GM21423 (cell line): Measurements from ENCODE around the gene ZNF827.

Experiments used
- ATAC-seq: cut with Tn5 transposase; IDR thresholded peaks from one replicate; pipeline ENCODE4 v1.9.1; 2021; ENCODE audit warnings: mild to moderate bottlenecking, moderate library complexity; ENCODE audit not compliant: unreplicated experiment

ZNF827 gene

GRCh38 chr4:145934434-145935047 is 4.1 kb downstream of the ZNF827 start:
- no peak for ATAC-seq

- ATAC-seq = no peak
Observed at GRCh38 chr4:145933134-145933533, 5.5 kb downstream of the ZNF827 start.

- ATAC-seq = no peak
Observed at GRCh38 chr4:145931403-145931802, 7.2 kb downstream of the ZNF827 start.

- ATAC-seq = no peak
Observed at GRCh38 chr4:145930592-145930991, 8.0 kb downstream of the ZNF827 start.

- ATAC-seq = no peak
Observed at GRCh38 chr4:145929415-145930178, 9.0 kb downstream of the ZNF827 start.

GRCh38 chr4:145928748-145929147 is 9.9 kb downstream of the ZNF827 start:
- ATAC-seq = no peak

- no peak for ATAC-seq
Observed at GRCh38 chr4:145927030-145927429, 11.6 kb downstream of the ZNF827 start.

GRCh38 chr4:145921231-145921630 is 17.4 kb downstream of the ZNF827 start:
- no peak for ATAC-seq

GRCh38 chr4:145920205-145920604 is 18.4 kb downstream of the ZNF827 start:
- no peak for ATAC-seq

GRCh38 chr4:145912376-145912775 is 26.2 kb downstream of the ZNF827 start:
- no peak for ATAC-seq

- peak; percentile 24 for ATAC-seq
Observed at GRCh38 chr4:145909773-145910172, 28.9 kb downstream of the ZNF827 start.

- ATAC-seq = peak; percentile 78
Observed at GRCh38 chr4:145909281-145909715, 29.3 kb downstream of the ZNF827 start.

GRCh38 chr4:145907812-145908211 is 30.8 kb downstream of the ZNF827 start:
- ATAC-seq = no peak

- ATAC-seq = no peak
Observed at GRCh38 chr4:145907390-145907789, 31.2 kb downstream of the ZNF827 start.

GRCh38 chr4:145904413-145905177 is 34.0 kb downstream of the ZNF827 start:
- ATAC-seq = no peak

GRCh38 chr4:145902522-145902921 is 36.1 kb downstream of the ZNF827 start:
- no peak for ATAC-seq

- ATAC-seq = no peak
Observed at GRCh38 chr4:145899886-145900460, 38.6 kb downstream of the ZNF827 start.

GRCh38 chr4:145898926-145899531 is 39.6 kb downstream of the ZNF827 start:
- no peak for ATAC-seq

GRCh38 chr4:145898466-145898865 is 40.2 kb downstream of the ZNF827 start:
- ATAC-seq = no peak

- ATAC-seq = no peak
Observed at GRCh38 chr4:145895056-145895455, 43.6 kb downstream of the ZNF827 start.

GRCh38 chr4:145891958-145892357 is 46.7 kb downstream of the ZNF827 start:
- no peak for ATAC-seq
